HG03060 (cell line): Measurements from ENCODE around the gene POFUT1.
"Not testable (repeated sequence)": the region's sequence is repeated elsewhere in the genome, so short reads cannot be mapped to it uniquely, and the experiment has no call there.

Source experiments
- ATAC-seq: cut with Tn5 transposase; IDR thresholded peaks from one replicate; pipeline ENCODE4 v1.9.1; 2021; ENCODE audit warnings: low read depth, moderate number of reproducible peaks; ENCODE audit not compliant: unreplicated experiment

Gene POFUT1

GRCh38 chr20:32207626-32208498 lies at the start of gene POFUT1, which contains the start of gene PLAGL2:
Gene POFUT1 (plus strand): TSS chr20:32207880. CDS start chr20:32207942, 62 bp downstream.
Gene PLAGL2 (minus strand): TSS chr20:32207743. CDS start chr20:32202178, 5,565 bp downstream.
- peak; percentile 41 for ATAC-seq

- no peak for ATAC-seq
These were observed 49.3 kb upstream of the POFUT1 start for GRCh38 chr20:32158351-32158750.

- ATAC-seq, result no peak
These were observed 48.6 kb upstream of the POFUT1 start for GRCh38 chr20:32158943-32159660.

GRCh38 chr20:32159766-32160221 lies 47.9 kb upstream of the POFUT1 start:
- ATAC-seq, result no peak

- ATAC-seq, result no peak
These were observed 47.3 kb upstream of the POFUT1 start for GRCh38 chr20:32160341-32160740.

GRCh38 chr20:32162351-32162750 lies 45.3 kb upstream of the POFUT1 start:
- no peak for ATAC-seq

GRCh38 chr20:32163951-32164350 lies 43.7 kb upstream of the POFUT1 start:
- no peak for ATAC-seq

- no peak for ATAC-seq
These were observed 42.5 kb upstream of the POFUT1 start for GRCh38 chr20:32164984-32165735.

GRCh38 chr20:32165836-32166545 lies 41.7 kb upstream of the POFUT1 start:
- ATAC-seq, result no peak

GRCh38 chr20:32167552-32167951 lies 40.1 kb upstream of the POFUT1 start:
- no peak for ATAC-seq

- no peak for ATAC-seq
These were observed 39.3 kb upstream of the POFUT1 start for GRCh38 chr20:32168184-32168910.

- ATAC-seq, result not testable (repeated sequence)
These were observed 30.0 kb upstream of the POFUT1 start for GRCh38 chr20:32177696-32178095.

GRCh38 chr20:32179515-32179914 lies 28.2 kb upstream of the POFUT1 start:
- ATAC-seq, result no peak

- no peak for ATAC-seq
These were observed 27.7 kb upstream of the POFUT1 start for GRCh38 chr20:32179934-32180333.

- no peak for ATAC-seq
These were observed 26.1 kb upstream of the POFUT1 start for GRCh38 chr20:32181606-32182005.

- no peak for ATAC-seq
These were observed 23.6 kb upstream of the POFUT1 start for GRCh38 chr20:32183947-32184635.

- ATAC-seq, result no peak
These were observed 22.6 kb upstream of the POFUT1 start for GRCh38 chr20:32184961-32185603.

GRCh38 chr20:32186506-32186905 lies 21.2 kb upstream of the POFUT1 start:
- ATAC-seq, result no peak
